ENCODE data around the gene CACNB3.
A peak's percentile ranks its signal among the peaks of the same experiment; 100 is the strongest.

DNA sequence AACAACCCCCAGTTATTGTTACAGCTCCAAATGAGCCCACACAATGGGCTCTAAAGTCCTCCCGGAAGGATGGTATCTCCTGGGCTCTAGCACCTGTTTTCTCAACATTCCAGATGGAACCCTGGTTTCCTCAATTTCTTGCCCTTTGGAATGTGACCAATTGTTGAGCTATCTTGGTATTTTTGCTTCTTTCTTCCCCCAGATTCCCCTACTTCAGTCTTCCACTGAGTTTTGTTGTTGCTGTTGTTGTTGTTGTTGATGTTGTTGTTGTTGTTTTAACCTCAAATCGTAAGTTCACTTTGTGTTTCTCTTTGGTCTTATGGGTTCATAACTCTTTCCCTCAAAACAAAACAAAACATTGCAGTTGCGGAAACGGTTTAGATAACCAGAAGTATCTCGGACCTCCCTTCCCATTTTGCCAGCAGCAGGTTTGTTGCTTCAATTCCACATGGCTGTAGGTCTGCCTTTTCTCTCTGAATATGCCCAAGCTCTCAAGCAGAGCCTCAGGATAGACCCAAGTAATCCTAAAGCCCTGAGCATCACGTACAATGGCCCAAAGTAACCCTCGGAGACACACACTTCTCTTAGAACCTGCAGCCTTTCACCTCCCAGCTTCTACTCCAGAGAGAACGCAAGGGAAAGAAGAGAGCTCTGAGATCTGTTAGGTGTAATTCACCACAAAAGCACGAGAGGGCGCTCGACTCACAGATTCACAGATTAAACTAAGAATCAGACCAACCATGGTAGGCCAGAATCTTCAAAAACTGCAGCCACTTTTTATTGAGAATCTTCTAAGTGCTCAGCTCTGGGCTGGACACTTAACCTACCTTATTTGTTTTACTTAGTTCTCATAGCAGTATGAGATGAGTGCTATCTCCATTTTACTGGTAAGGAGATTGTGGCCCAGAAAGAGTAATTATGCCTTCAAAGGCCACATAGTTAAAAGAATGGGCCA lies 34.7 kb downstream of the CACNB3 start:
- TF ChIP-seq, protein P1, sequence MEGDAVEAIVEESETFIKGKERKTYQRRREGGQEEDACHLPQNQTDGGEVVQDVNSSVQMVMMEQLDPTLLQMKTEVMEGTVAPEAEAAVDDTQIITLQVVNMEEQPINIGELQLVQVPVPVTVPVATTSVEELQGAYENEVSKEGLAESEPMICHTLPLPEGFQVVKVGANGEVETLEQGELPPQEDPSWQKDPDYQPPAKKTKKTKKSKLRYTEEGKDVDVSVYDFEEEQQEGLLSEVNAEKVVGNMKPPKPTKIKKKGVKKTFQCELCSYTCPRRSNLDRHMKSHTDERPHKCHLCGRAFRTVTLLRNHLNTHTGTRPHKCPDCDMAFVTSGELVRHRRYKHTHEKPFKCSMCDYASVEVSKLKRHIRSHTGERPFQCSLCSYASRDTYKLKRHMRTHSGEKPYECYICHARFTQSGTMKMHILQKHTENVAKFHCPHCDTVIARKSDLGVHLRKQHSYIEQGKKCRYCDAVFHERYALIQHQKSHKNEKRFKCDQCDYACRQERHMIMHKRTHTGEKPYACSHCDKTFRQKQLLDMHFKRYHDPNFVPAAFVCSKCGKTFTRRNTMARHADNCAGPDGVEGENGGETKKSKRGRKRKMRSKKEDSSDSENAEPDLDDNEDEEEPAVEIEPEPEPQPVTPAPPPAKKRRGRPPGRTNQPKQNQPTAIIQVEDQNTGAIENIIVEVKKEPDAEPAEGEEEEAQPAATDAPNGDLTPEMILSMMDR (IDR thresholded peaks at IDR 0.05), result peak; percentile 86
- TF ChIP-seq EZH2phosphoT487 (IDR thresholded peaks at IDR 0.05) (no peak), EZH2 (IDR thresholded peaks at IDR 0.05) (no peak)

All from neural progenitor cell (in vitro differentiated cells).